ENCODE data around the gene FHIT.

The FHIT gene

GRCh38 chr3:61251174-61251972 lies at the start of gene FHIT:
FHIT (minus strand) TSS chr3:61251452.
- DNase-seq (ENCODE audit: low spot score), result peak; percentile 94

GRCh38 chr3:61300786-61301185 lies 49.5 kb upstream of the FHIT start:
- no peak for DNase-seq (ENCODE audit: low spot score)

- no peak for DNase-seq (ENCODE audit: low spot score)
Observed at GRCh38 chr3:61300006-61300380, 48.7 kb upstream of the FHIT start.

GRCh38 chr3:61299343-61300005 lies 48.2 kb upstream of the FHIT start:
- no peak for DNase-seq (ENCODE audit: low spot score)

GRCh38 chr3:61297821-61298220 lies 46.6 kb upstream of the FHIT start:
- DNase-seq (ENCODE audit: low spot score), result no peak

- no peak for DNase-seq (ENCODE audit: low spot score)
Observed at GRCh38 chr3:61288446-61288845, 37.2 kb upstream of the FHIT start.

GRCh38 chr3:61283876-61284275 lies 32.6 kb upstream of the FHIT start:
- no peak for DNase-seq (ENCODE audit: low spot score)

- no peak for DNase-seq (ENCODE audit: low spot score)
Observed at GRCh38 chr3:61278713-61279112, 27.5 kb upstream of the FHIT start.

- DNase-seq (ENCODE audit: low spot score), result no peak
Observed at GRCh38 chr3:61277411-61277810, 26.2 kb upstream of the FHIT start.

GRCh38 chr3:61269435-61269834 lies 18.2 kb upstream of the FHIT start:
- no peak for DNase-seq (ENCODE audit: low spot score)

- no peak for DNase-seq (ENCODE audit: low spot score)
Observed at GRCh38 chr3:61268644-61269043, 17.4 kb upstream of the FHIT start.

- no peak for DNase-seq (ENCODE audit: low spot score)
Observed at GRCh38 chr3:61264281-61264680, 13.0 kb upstream of the FHIT start.

- no peak for DNase-seq (ENCODE audit: low spot score)
Observed at GRCh38 chr3:61257148-61257547, 5.9 kb upstream of the FHIT start.

GRCh38 chr3:61253756-61254155 lies 2.5 kb upstream of the FHIT start:
- no peak for DNase-seq (ENCODE audit: low spot score)

- no peak for DNase-seq (ENCODE audit: low spot score)
Observed at GRCh38 chr3:61252836-61253235, 1.6 kb upstream of the FHIT start.

GRCh38 chr3:61250784-61251173 lies 473 bp downstream of the FHIT start:
- DNase-seq (ENCODE audit: low spot score), result peak; percentile 33

- DNase-seq (ENCODE audit: low spot score), result no peak
Observed at GRCh38 chr3:61248496-61248895, 2.8 kb downstream of the FHIT start.

- DNase-seq (ENCODE audit: low spot score), result no peak
Observed at GRCh38 chr3:61247191-61247590, 4.1 kb downstream of the FHIT start.

GRCh38 chr3:61239871-61240270 lies 11.4 kb downstream of the FHIT start:
- DNase-seq (ENCODE audit: low spot score), result no peak

- no peak for DNase-seq (ENCODE audit: low spot score)
Observed at GRCh38 chr3:61237858-61238257, 13.4 kb downstream of the FHIT start.

GRCh38 chr3:61236556-61236955 lies 14.7 kb downstream of the FHIT start:
- no peak for DNase-seq (ENCODE audit: low spot score)

- DNase-seq (ENCODE audit: low spot score), result no peak
Observed at GRCh38 chr3:61233746-61234145, 17.5 kb downstream of the FHIT start.

GRCh38 chr3:61231693-61232092 lies 19.6 kb downstream of the FHIT start:
- no peak for DNase-seq (ENCODE audit: low spot score)

- DNase-seq (ENCODE audit: low spot score), result no peak
Observed at GRCh38 chr3:61227799-61228198, 23.5 kb downstream of the FHIT start.

Measured in LoVo (cell line).